CD4-positive, alpha-beta T cell treated with Interleukin-15 for 1 hour (primary cell): Measurements from ENCODE around the gene PNISR.
A peak's percentile ranks its signal among the peaks of the same experiment; 100 is the strongest.

ENCODE experiments used
- DNase-seq: peaks from one replicate; pipeline ENCODE4 v3.0.0-alpha.2; 2020

The PNISR gene

GRCh38 chr6:99407076-99407475, 18.0 kb downstream of the PNISR start:
- no peak for DNase-seq

- DNase-seq = no peak
Measured at GRCh38 chr6:99402448-99402847, 22.7 kb downstream of the PNISR start.

DNA sequence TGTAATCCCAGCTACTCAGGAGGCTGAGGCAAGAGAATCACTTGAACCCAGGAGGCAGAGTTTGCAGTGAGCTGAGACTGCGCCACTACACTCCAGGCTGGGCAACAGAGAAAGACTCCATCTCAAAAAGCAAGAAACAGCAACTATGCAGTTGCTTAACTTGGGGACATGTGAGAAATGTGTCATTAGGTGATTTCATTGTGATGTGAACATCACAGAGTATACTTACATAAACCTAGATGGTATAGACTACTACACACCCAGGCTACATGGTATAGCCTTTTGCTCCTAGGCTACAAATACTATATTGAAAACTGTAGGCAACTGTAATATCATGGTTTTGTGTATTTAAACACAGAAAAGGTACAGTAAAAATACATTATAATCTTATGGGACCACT, 27.8 kb downstream of the PNISR start:
- DNase-seq = no peak

DNA sequence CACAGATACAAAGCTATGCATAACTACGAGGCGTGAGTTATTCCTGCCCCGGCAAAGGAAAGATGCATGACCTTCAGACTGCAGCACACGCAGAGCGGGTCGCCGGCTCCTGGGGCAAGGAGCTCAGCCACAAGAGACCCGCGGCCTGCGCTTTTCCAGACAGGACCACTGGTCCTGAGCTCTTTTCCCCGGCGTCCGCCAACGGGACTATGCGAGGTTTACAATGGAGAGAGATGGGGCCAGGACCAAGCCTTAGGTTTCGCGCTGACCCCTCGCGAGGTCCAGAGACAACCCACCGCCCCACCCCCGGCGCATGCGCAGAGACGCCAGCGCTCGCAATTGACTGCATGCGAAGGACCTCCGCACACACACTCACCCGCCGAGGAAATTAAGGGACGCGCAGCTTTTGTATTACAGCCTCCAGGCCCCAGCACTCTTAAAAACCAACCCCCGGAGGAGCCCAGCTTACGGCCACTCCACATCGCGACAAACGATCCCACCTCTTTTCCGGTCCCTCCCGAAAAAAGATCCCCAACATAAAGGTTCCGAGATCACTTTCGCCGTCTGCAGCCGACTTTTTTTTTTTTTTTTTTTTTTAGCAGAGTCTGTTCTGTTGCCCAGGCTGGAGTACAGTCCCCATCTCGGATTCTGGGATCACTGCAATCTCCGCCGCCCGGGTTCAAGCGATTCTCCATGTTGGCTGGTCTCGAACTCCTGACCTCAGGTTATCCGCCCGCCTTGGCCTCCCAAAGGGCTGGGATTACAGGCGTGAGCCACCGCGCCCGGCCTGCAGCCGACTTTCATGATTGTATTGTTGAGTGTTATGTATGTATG, 31.2 kb downstream of the PNISR start, which contains the start of gene COQ3:
COQ3 (minus strand) TSS at position 498 of the 834 bp plus-strand sequence; CDS start at position 482, 16 bp downstream.
- peak; percentile 62 for DNase-seq

DNA sequence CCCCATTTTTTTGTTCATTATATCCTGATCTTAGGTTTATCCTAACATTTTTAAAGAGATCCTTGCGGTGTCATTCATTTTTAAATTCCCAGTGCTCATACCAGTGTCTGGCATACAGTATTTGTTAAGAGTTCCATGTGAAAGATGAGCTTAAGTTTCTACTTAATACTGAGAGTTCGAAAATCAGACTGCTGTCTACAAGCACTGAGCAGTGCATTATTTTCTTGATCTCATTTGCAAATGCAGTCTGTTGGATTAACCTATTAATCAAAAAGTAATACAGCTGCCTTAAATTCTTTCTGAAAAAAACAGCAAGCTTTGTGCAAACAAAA, 31.8 kb downstream of the PNISR start:
- DNase-seq = no peak

- no peak for DNase-seq
Measured at GRCh38 chr6:99390896-99391295, 34.2 kb downstream of the PNISR start.

GRCh38 chr6:99384507-99384906, 40.6 kb downstream of the PNISR start:
- DNase-seq = no peak

GRCh38 chr6:99378636-99379035, 46.5 kb downstream of the PNISR start:
- no peak for DNase-seq

DNA sequence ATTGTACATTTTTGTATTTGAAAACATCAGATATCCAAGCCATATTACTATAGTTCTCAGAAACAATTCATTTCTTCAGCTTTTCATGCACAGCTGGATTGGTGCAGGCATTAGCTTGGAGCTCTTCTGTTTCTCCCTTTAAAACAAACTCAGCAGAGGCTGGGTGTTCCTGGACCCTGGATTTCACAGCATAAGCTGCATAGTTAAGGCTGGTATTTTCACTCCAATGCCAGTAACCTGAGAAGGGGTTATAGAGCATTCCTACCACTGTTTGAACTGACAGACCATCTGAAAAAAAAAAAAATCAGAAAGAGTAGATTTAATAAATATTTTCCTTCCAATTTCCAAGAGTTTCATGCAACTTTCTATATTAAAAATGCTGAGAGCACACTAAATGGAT, 55.6 kb downstream of the PNISR start:
- DNase-seq = no peak

DNA sequence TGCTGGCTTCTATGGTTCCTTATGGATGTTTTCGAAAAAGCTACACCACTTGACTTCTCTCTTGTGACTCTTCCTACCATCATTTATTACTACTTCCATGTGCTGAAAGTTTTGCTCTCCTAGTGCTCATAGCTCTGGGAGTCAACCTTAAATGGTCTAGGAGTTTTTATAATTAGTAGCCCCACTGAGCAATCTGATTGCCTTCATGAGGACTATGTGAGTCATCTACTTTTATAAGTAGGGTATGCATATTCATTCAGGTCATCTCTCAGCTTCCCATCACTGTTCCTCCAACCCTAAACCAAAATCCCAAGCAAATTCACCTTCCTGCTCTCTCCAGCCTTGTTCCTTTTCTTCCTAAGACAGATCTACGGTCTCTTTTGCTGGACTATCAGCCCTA, 58.3 kb downstream of the PNISR start:
- DNase-seq = no peak

GRCh38 chr6:99364026-99364425, 61.1 kb downstream of the PNISR start:
- no peak for DNase-seq

DNA sequence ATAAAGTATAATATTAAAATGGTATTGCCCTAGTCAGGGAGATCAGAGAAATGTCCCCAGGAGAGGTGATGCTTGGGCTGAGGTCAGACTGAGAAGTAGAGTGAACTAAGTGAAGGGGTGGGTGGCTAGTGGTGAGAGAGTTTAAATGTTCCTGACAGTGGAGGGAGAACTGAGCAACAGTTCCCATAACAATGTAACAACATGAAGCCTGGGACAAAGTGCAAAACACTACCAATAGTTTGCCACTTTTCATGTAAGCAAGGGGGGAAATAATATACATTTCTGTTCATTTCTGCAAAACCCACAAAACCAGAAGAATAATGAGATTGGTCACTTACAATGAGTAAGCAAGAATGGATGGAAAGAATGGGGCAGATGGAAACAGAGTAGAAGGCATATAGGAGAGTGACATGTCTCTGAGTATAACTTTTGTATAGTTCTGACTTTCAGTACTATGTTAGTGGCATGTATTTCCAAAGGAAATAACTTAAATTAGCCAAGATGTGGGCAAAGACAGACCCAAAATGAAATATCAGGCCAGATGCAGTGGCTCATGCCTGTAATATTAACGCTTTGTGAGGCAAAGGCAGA, 62.3 kb downstream of the PNISR start:
- DNase-seq = no peak

DNA sequence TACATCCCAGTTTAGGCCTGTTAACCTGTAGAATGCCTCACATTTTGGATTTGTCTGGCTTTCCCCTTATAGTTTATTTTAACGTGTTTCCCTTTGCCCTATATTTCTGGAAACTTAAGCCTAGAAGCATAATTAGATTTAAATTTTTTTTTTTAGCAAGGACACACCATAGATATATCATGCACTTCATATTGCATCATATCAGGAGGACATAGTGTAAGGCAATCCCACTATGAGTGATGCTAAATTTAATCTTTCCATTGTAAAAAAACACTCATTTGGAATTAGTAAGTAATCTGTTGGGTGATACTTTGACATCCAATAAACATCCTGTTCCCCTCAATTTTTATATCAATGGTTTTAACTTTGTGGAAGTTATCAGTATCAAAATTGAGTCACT, 65.3 kb downstream of the PNISR start:
- DNase-seq = no peak

DNA sequence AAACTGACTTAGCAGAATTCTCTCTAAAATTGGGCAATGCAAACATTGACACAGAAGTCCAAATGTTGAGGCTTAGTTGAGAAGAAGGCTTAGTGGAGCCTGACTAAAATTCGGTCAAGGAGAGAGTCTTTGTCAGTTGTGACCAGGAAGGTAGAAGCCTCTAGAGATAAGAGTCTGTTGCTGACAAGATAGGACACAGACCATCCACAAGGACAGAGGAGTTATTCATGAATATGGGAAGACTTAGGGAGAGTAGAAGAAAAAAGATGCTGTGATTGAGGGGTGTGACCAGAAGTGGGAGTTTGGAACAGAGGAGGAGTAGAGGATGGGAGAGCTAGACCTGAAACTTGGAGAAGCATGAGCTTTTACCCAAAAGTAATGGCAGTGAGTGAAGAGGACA, 68.5 kb downstream of the PNISR start:
- no peak for DNase-seq

- DNase-seq = no peak
Measured at GRCh38 chr6:99354983-99355382, 70.1 kb downstream of the PNISR start.

GRCh38 chr6:99353126-99353525, 72.0 kb downstream of the PNISR start:
- DNase-seq = no peak

GRCh38 chr6:99350573-99350972, 74.5 kb downstream of the PNISR start:
- DNase-seq = no peak

GRCh38 chr6:99349171-99350141, 75.7 kb downstream of the PNISR start, which contains the start of gene FAXC:
Gene FAXC, minus strand, starts transcription at chr6:99349674. Its CDS starts 302 bp downstream, at chr6:99349372.
- no peak for DNase-seq

DNA sequence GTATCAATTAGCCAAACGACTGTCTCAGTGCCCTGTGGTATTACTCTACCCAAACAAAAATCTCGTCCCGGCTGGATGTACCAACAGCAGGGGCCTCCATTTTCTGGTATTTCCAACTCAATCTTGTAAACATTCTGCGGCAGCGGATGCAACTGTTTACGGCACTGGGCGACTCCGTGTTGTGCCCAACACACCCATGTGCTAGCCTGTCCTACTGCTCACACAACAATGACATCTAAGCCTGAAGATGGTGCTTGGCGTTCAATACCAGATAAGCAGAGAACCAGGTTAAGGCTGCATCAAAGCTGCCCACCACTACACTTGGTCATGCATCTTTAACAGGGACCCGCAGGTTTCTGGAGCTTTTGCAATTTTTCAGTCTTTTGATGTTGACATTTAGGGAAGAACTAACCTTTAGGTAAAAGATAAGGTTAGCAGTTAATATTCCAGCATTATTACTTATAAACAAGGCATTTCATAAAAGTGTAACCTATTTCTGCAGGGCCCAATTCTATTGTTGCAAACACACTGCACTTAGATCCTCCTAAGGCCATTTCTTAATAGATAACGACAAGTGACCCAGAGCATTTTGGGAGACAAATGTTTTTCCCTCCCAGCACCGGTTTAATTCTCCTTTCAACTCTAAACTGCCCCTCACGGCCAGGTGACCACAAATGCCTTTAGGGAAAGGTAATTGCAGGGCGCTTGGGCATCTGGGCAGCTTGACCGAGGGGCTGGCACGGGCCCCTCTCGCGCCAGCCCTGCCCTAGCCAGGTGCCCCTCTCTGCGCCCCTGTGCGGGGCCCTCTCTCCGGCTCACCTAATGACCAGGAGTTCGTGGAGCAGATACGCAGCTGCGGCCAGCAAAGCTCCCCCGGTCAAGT, 76.6 kb downstream of the PNISR start:
- no peak for DNase-seq
